GM12874 (cell line): ENCODE measurements around the gene MYO1C.

ENCODE experiments used
- CTCF ChIP-seq: IDR thresholded peaks from 2 replicates; pipeline ENCODE4 v1.5.1; 2011; ENCODE audit warnings: low read depth, mild to moderate bottlenecking, control low read depth, low read length, moderate library complexity; ENCODE audit not compliant: insufficient read depth

Gene MYO1C

GRCh38 chr17:1512351-1512750, 19.9 kb upstream of the MYO1C start:
- TF ChIP-seq CTCF = no peak

GRCh38 chr17:1511756-1512321, 19.4 kb upstream of the MYO1C start:
- no peak for TF ChIP-seq CTCF

- no peak for TF ChIP-seq CTCF
Measured at GRCh38 chr17:1511290-1511689, 18.8 kb upstream of the MYO1C start.

GRCh38 chr17:1509290-1509881, 16.9 kb upstream of the MYO1C start:
- TF ChIP-seq CTCF = no peak

- TF ChIP-seq CTCF = no peak
Measured at GRCh38 chr17:1506649-1507267, 14.3 kb upstream of the MYO1C start.

- no peak for TF ChIP-seq CTCF
Measured at GRCh38 chr17:1505586-1505985, 13.1 kb upstream of the MYO1C start.

GRCh38 chr17:1504866-1505265, 12.4 kb upstream of the MYO1C start:
- no peak for TF ChIP-seq CTCF
